ENCODE measurements around the gene NDEL1. TPM values are rescaled to one million over a fixed set of nuclear protein-coding genes. Genes with fewer than 3 reads are reported as not detected.

Gene NDEL1
- total RNA-seq, 1 donor from 2014 or later = 51.7 TPM

DNA sequence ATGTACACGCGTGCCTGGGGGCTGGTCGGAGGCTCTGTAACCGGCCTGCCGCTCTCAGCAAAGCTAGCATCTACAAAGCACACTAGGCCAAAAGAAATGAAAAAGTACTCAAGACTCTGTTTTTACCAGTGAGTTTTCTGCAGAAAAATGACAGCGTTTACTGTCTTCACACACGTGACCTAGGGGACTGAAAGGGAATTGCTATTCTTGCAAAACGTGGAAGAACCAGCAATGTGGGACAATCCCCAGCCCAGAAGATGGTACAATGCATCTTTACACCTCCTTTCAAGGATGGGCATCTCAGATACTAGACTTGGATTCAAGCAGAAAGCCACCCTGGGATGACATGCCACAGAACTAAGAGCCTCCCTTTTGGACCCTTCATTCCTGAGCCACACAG is 41.5 kb downstream of the NDEL1 start:
- peaks cover 20% of the 10 kb centered on the region for H3K9me3 Mint-ChIP-seq (ENCODE audit: unreplicated experiment)
- no peak overlapping the region for H3K27ac Mint-ChIP-seq (ENCODE audit: unreplicated experiment)
- H3K27me3 Mint-ChIP-seq (ENCODE audit: unreplicated experiment) = peaks cover 9% of the 10 kb centered on the region
- TF ChIP-seq, protein P1, sequence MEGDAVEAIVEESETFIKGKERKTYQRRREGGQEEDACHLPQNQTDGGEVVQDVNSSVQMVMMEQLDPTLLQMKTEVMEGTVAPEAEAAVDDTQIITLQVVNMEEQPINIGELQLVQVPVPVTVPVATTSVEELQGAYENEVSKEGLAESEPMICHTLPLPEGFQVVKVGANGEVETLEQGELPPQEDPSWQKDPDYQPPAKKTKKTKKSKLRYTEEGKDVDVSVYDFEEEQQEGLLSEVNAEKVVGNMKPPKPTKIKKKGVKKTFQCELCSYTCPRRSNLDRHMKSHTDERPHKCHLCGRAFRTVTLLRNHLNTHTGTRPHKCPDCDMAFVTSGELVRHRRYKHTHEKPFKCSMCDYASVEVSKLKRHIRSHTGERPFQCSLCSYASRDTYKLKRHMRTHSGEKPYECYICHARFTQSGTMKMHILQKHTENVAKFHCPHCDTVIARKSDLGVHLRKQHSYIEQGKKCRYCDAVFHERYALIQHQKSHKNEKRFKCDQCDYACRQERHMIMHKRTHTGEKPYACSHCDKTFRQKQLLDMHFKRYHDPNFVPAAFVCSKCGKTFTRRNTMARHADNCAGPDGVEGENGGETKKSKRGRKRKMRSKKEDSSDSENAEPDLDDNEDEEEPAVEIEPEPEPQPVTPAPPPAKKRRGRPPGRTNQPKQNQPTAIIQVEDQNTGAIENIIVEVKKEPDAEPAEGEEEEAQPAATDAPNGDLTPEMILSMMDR (IDR thresholded peaks at IDR 0.05; ENCODE audit: partially characterized antibody, unreplicated experiment) = no peak
- no peak overlapping the region for H3K4me3 Mint-ChIP-seq (ENCODE audit: unreplicated experiment)
- peaks cover 4% of the 10 kb centered on the region for H3K4me1 Mint-ChIP-seq (ENCODE audit: low read depth, unreplicated experiment)
- H3K36me3 Mint-ChIP-seq (ENCODE audit: unreplicated experiment) = peaks cover 23% of the 10 kb centered on the region
- DNase-seq = no peak

DNA sequence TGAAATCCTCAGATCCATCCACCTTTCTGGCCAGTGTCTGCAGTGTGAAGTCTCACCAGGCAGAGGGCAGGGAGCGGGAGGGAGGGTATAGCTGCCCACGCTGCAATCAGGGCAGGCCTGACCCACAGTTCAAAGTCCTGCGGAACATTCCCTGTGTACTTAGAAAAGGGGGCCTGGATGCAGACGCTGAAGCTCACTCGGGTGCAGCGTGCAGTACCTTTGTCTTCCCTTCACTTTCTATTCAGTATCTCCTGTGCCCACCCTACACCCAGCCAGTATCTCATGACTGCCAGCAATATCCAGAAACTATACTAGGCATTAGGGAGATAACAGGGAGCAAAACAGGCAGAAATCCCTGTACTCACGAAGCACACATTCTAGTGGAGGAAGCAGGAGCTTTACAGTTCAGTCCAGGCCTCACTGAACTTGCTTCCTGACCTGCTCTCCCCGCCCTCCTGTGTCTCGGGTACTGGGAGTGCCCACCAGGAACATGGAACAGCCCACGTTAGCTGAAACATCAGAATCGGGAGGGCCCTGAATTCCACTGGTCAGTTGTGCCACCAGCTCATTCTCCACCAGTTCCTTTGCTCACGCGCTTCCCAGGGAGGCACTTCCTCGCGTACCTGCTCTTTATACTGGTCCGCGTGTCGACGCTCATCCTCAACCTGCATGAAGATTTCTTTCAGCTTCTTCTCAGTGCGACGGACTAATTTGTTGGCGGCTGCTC is 42.2 kb downstream of the NDEL1 start:
- H3K27me3 Mint-ChIP-seq (ENCODE audit: unreplicated experiment) = peaks cover 9% of the 10 kb centered on the region
- no peak overlapping the region for H3K27ac Mint-ChIP-seq (ENCODE audit: unreplicated experiment)
- H3K36me3 Mint-ChIP-seq (ENCODE audit: unreplicated experiment) = peaks cover 25% of the 10 kb centered on the region
- TF ChIP-seq, protein P1 (IDR thresholded peaks at IDR 0.05; ENCODE audit: partially characterized antibody, unreplicated experiment) = no peak
- H3K4me1 Mint-ChIP-seq (ENCODE audit: low read depth, unreplicated experiment) = peaks cover 7% of the 10 kb centered on the region
- DNase-seq = no peak
- peaks cover 23% of the 10 kb centered on the region for H3K9me3 Mint-ChIP-seq (ENCODE audit: unreplicated experiment)
- H3K4me3 Mint-ChIP-seq (ENCODE audit: unreplicated experiment) = no peak overlapping the region

DNA sequence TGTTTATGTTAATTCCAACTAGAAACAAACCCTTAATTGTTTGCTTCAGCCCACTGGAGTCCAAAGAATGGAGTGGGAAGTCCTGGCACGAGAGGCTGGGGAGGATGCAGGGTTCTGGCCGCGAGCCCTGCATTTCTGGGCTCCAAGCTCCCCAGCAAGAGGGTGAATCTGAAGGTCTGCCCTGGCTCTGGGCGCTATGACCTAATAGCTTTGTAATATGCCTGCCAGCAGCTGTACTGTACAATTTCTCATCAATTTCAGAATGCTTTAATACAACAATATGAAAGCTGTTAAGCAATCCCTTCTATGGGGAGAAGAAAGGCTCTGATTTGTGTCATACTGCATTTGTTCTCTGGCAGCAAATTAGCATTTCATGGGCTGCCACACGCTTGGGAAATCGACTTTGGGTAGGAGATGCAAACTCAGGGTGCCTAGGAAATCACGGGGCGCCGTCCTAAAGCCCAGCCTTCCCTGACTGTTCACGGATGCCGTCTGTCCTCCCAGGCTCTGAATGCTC is 43.8 kb downstream of the NDEL1 start:
- Mint-ChIP-seq H3K4me3 (ENCODE audit: unreplicated experiment) (no peak overlapping the region), H3K9me3 (ENCODE audit: unreplicated experiment) (peaks cover 19% of the 10 kb centered on the region), H3K4me1 (ENCODE audit: low read depth, unreplicated experiment) (peaks cover 9% of the 10 kb centered on the region), H3K27ac (ENCODE audit: unreplicated experiment) (peak overlapping the region; percentile 8), H3K27me3 (ENCODE audit: unreplicated experiment) (peaks cover 8% of the 10 kb centered on the region), H3K36me3 (ENCODE audit: unreplicated experiment) (peaks cover 24% of the 10 kb centered on the region)
- no peak for DNase-seq
- TF ChIP-seq, protein P1 (IDR thresholded peaks at IDR 0.05; ENCODE audit: partially characterized antibody, unreplicated experiment) = no peak

DNA sequence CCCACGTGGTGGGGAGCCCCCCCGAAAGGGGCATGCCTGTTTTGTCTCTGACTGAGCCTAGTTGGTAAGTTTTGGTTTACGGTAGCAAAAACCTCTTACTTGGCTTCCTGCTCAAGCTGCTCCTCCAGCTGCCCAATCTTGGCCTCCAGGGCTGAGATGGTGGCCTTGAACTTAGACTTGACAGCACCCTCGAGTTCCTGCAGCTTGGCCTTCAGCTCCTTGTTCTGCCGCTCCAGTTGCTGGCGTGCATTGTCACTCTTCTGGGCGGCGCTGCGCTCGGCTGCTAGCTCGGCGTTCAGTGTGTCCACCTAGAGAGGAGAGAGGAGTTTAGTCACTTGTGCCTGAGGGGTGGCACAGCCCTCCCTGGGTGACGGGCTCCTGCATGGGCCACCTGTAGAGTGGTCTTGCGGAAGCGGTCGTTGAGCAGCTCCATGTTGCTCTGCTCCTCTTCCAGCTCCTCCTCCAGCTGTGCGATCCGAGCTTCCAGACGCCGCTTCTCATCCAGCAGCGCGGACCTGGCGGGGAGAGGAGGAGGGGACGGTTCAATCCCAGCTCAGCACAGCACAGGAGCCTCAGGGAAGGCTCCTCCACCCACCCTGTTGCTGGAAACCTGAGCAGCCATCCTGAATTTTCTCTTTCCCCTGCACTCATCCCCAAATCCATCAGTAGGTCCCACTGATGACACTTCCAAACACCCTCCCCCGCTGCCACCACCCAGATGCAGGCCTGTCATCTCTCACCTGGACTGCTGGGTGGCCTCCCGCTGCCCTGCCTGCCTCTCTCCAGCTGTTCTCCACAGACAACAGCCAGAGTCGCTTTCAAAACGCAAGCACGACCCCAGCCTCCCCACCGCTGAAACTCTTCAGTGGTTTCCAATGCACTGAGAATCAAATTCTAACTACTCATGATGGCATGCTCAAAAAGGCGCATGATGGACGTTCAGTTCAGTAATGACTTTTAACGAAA is 44.6 kb downstream of the NDEL1 start:
- Mint-ChIP-seq H3K36me3 (ENCODE audit: unreplicated experiment) (peaks cover 22% of the 10 kb centered on the region), H3K9me3 (ENCODE audit: unreplicated experiment) (peaks cover 13% of the 10 kb centered on the region), H3K27ac (ENCODE audit: unreplicated experiment) (peak overlapping the region; percentile 28), H3K4me3 (ENCODE audit: unreplicated experiment) (no peak overlapping the region), H3K27me3 (ENCODE audit: unreplicated experiment) (peaks cover 6% of the 10 kb centered on the region), H3K4me1 (ENCODE audit: low read depth, unreplicated experiment) (peaks cover 6% of the 10 kb centered on the region)
- TF ChIP-seq, protein P1 (IDR thresholded peaks at IDR 0.05; ENCODE audit: partially characterized antibody, unreplicated experiment) = no peak
- DNase-seq = no peak

Data from glutamatergic neuron (in vitro differentiated cells).